ENCODE results near the gene NIPAL3.
"Not testable (repeated sequence)": the region's sequence is repeated elsewhere in the genome, so short reads cannot be mapped to it uniquely, and the experiment has no call there.

NIPAL3 gene

DNA sequence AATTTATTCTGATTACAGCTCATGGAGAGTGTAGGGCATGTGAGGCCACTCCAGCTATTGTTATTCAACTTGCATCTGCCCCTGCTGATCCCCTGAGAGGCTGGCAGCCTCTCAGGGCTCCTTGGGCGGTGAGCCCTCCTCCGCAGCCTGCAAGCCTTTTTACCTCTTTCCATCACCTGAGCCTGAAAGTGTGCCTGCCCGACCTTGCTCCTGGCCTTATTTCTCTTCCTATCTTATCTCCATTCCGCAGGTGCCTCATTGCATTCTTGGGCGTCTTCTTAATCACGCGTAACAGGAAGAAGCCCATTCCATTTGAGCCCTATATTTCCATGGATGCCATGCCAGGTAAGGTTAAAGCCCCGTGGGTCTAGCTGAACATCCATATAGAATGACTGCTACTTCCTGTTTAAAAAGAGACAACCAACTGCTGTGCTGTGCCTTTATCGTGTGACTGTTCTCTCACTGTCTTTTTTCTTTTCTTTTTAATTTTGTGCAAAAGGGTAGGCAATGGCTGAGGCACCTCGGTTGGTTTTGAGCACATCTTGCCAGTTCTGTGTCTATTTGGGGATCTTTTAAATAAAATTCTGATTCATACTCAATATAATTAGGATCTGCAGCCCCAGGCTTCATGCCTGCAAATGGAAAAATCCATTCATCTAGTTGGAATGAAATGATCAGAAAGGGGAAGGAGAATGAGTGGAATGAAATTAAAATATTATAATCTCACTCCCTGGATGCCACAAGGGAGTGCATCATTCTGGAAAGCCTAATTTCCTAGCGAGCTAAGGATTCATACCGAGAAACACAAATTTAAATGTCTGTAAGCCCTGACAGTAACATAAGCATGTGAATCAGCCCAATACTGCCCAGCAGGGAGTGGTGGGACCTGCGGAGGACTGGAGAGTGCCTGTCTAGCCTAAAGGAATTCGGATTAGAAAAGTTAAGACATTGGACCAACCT lies 48.5 kb downstream of the NIPAL3 start:
- DNase-seq = no peak

DNA sequence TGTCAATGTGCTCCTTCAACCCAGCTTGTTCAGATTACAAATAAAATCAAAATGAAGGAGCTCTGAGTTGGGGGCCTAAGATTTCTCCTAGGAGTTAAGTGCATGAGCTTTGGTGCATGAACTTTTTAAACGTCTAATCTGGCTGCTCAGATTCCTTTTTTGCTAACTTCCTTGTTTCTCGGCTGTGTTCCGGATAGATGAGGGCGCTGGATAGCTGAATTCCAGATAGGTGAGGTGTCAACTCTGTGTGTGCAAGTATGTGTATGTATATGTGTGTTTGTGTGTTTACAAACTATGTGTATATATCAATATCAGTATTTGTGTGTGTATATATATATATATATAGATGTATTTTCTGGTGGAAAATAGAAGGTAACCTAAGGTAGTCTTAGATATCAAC lies 49.5 kb downstream of the NIPAL3 start:
- no peak for DNase-seq

DNA sequence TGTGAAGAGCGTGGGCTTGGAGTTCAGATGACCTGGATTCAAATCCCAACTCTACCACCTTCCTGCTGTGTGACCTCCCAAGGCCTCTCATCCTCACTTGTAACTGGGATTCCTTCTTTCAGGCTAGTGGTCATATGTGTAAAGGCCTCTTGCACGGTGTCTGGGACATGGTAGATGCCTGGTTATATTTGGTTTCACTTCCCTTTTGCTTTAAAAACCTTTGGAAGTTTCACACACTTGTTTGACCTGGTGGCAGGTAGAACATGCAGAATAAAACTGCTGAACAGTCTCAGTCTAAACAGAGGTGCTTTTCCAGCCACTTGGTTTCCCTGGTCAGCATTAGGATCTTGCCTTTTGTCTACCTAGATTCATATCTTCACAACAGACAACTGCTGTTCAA lies 50.0 kb downstream of the NIPAL3 start:
- DNase-seq = no peak

DNA sequence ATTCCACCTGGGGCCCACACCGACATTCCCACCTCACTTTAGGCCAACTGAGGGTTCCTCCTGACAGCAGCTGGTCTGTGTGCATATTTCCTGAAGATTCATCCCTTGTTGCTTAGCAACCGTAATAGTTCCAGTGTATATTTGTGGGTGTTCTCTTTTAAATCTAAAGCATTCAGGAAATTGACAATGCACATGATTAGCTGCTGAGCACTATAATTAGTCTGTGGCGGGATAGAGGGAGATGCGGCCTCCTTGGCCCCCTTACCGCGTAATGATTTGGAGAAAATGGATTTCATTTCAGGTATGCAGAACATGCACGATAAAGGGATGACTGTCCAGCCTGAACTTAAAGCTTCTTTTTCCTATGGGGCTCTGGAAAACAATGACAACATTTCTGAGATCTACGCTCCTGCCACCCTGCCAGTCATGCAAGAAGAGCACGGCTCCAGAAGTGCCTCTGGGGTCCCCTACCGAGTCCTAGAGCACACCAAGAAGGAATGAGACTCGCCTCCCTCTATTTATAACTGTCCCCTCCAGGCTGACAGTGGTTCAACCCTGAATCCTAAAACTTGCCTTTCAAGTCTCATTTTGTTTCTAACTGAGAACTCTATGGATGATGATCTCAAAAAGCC lies 53.2 kb downstream of the NIPAL3 start:
- DNase-seq = no peak

DNA sequence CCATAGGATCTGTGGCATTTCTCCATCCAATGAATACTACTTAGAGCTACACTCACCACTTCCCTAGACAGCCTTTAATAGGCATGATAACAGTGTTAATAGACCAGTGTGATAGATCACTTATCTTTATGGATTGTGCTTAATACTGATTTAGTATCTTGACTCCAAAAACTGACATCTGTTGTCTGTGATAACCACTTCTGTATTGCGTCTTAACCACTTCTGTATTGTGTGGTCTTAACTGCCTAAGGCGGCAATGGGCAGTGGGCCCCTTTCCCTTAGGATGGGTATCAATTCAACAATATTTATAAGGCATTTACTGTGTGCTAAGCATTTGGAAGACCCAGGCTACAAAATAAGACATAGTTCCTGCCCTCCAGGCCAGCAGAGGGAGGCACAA lies 55.0 kb downstream of the NIPAL3 start:
- no peak for DNase-seq

DNA sequence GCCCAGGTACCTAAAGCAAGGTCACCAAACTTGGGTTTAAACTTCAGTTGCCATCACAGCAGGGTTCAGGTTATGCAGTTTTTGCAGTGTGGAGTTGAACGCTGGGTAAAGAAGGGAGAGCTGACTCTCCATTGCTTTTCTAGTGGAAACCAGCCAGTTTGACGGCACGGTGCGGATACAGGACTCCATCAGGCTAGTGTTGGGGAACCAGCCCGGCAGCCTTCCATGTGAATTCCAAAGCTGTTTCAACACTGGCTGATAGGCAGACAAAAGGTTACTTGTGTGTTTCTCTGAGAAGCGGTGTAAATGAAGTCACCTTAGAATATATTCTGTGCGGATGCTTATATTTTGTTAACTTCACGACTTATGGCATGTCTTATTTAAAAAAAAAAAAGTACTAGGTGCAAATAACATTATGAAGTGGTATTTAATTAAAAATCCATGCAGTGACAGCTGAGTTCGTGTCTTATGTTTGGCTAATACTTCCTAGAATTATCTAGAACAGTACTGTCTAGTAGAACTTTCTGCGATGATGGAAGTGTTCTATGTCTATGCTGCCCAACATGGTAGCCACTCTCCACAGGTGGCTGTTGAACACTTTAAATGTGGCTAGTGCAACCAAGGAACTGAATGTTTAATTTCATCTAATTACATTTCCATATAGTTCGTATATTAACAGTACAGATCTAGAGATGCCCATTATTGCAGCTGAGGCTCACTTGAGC lies 57.1 kb downstream of the NIPAL3 start:
- no peak for DNase-seq

DNA sequence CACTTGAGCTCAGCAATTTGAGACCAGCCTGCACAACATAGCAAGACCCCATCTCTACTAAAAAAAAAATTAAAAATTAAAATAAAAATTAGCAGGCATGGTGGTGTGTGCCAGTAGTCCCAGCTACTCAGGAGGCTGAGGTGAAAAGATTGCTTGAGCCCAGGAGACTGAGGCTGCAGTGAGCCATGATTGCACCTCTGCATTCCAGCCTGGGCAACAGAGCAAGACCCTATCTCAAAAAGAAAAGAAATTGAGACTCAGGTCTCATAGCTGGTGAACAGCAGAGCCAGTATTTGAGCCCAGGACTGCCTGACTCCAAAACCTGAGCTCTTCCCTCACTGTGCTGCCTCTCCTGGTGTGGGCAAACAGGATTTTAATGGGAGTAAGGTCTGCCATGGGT lies 58.6 kb downstream of the NIPAL3 start:
- no peak for DNase-seq

DNA sequence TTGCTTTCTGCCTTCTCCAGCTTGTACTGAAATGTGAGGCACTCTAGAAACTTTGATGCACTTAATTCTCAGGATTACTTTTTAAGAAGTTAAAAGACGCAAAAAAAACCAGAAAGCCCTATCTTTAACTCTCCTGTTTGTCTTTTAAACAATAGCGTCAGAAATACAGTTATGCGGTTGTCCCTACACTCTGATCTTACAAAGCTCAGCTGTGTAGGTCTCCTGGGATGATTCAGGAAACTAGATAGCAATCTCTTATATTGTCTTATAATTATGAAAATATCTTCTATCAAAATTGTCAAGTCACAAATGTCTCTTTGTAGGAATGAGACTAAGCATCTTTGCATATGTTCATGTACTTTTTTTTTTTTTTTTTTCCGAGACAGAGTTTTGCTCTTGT lies 60.1 kb downstream of the NIPAL3 start:
- no peak for DNase-seq

DNA sequence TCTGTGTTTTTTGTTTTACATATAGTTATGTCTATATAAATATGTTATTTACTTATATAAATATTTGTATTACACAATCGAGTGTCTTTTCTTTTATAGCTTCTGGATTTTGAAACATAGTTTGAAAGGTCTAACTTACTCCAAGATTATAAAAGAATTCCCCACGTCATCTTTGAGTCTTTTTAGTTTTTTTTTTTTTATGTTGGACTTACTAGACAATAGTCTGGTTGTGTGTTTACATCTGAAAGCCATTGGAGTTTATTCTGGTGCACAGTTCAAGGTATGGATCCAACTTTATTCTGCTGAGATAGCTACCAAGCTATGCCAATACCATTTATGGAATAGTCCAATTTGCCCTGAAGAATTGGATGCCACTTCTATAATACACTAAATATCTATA lies 61.0 kb downstream of the NIPAL3 start:
- no peak for DNase-seq

DNA sequence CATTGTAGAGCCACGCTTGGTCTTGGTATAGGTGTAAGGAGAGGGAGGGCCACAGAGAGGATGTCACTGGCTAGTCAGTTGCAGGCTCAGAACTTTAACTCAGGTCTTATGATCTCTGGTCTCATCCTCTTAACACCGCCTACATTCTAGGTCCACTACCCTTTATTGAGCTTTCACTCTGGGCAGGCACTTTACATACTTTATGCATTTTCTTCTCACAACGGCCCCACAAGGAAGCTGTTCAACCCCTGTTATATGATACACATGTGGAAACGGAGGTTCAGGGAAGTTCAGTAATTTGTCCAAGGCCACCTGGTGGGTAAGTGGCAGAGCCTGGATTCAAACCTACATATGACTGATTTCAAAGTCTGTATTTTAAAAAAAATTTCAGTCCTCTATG lies 61.7 kb downstream of the NIPAL3 start:
- DNase-seq = no peak

DNA sequence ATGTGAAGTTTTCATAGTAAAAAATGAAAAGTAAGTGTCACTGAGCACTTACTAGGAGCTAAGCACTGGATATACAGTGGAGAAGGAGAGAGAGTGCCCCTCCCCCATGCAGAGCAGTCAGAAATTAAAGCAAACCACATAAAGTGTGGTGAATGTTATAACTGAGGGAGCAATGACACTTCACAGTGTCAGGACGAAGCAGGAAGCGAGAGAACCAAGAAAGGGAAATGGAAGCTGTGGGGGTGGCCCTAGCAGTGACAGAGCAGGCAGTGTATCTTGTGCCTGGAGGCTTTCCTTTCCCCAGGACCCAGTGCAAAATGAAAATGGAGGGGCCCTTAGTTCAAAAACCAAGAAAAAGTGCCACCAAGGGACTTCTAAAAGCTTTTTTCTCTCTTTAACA lies 65.5 kb downstream of the NIPAL3 start:
- DNase-seq = peak; percentile 71

DNA sequence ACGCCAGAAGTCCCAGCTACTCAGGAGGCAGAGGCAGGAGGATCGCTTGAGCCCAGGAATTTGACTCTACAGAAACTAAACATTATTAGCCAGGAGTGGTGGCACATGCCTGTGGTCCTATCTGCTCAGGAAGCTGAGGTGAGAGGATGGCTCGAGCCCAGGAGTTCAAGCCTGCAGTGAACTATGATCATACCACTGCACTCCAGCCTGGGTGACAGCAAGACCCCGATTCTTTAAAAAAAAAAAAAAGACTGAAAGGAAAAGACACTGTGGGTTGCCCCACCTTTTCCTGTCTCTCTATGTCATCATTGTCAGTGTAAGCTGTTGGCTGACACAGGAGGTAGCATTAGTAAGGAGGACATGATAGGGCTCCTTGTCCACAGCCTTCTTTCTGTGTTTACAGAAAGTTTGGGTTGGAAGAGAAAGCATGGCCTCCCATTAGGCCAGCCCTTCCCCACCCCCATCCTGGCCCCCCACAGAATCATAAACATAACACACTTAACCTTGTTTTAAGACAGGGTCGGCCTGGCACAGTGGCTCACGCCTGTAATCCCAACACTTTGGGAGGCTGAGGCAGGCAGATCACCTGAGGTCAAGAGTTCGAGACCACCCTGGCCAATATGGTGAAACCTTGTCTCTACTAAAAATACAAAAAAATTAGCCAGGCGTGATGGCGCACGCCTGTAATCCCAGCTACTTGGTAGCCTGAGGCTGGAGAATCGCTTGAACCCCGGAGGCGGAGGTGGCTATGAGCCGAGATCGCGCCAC lies 66.4 kb downstream of the NIPAL3 start:
- no peak for DNase-seq

DNA sequence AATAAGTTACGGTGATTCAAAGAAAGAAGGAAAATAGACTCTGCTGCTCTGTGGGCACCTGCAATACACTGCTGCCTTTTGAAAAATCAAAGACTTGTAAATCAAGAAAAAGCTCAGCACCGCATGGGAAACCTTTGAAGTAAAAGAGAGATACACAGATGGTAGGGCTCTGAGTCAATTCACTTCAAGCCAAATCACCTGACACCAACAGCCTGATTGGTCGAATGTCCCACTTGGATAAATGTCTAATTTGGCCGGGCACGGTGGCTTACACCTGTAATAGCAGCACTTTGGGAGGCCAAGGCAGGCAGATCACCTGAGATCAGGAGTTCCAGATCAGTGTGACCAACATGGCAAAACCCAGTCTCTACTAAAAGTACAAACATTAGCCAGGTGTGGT lies 67.8 kb downstream of the NIPAL3 start:
- DNase-seq = peak; percentile 33

DNA sequence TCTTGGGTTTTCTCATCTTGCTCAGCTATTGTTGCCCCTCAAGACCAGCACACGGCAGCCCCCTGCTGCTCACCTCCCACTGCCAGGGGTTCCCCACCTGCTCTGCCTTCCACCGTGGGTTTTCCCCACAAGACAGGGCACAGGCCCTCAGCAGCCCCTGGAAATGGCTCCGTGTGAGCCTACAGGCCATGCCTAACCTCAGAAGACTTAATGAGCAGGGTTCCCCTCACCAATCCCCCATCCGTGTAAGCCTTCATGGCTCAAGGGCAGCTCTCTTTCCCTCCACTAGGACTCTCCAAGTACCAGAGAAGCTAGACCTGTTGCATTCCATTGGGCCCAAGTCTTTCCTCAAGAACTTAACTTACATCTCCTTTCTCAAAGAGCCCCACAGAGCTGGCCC lies 68.6 kb downstream of the NIPAL3 start:
- no peak for DNase-seq

DNA sequence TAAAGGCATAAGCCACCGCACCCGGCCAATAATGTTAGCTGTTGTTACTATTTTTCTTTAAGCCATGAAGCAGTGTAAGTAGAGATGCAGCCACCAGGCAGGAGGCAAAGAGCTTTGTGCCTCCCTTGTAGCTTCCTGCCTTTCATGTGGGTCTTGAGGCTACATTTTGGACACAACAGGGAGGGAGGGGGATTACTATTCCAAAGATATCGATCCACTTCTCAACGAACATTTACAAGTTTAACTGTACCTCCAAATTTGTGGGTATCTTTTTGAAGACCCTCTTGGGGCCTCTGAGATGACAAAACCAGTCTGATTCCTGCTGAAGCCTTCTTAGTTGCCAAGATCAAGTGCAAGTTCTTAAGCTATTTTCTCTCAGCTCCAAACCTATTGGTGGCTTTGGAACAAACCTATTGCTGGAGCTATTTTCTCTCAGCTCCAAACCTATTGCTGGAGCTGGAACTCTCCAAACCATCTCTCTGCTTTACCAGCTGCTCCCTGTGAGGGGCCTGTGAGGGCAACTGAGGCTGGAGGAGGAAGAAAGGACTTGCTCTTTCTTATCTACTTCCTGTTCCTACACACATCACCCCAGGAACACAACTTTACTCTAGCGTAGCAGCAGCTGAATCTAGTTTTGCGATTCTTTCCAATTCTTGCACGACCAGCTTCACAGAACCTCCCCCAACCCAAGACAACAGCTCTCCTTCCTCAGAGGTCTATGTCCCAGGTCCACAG lies 70.9 kb downstream of the NIPAL3 start:
- DNase-seq = no peak

DNA sequence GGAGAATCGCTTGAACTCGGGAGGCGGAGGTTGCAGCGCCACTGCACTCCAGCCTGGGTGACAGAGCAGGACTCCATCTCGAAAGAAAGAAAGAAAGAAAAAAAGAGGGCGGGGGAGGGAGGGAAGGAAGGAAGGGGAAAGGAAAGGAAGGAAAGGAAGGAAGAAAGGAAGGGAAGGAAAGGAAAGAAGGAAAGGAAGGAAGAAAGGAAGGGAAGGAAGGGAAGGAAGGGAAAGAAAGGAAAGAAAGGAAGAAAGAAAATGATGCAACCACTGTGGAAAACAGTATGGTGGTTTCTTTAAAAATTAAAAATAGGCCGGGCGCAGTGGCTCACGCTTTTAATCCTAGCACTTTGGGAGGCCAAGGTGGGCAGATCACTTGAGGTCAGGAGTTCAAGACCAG lies 71.9 kb downstream of the NIPAL3 start:
- DNase-seq = no peak

DNA sequence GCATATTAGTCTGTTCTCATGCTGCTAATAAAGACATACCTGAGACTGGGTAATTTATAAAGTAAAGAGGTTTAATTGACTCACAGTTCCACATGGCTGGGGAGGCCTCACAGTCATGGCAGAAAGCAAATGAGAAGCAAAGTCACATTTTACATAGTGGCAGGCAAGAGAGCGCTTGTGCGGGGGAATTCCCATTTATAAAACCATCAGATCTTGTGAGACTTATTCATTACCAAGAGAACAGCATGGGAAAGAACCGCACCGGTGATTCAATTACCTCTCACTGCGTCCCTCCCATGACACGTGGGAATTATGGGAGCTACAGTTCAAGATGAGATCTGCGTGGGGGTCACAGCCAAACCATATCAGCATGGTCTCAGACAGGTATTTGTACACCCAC lies 72.6 kb downstream of the NIPAL3 start:
- peak; percentile 84 for DNase-seq

DNA sequence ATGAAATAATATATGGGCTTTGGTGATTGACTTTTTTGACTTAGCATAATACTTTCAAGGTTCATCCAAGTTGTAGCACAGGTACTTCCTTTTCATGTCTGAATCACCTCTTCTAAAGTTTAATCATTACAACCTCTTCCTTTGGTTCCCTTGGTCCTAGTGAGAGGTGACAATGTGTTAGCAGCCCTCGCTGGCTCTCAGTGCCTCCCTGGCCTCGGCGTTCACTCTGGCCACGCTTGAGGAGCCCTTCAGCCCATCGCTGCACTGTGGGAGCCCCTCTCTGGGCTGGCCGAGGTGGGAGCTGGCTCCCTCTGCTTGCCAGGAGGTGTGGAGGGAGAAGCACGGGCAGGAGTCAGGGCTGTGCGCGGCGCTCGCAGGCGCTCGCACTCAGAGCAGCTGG lies 74.1 kb downstream of the NIPAL3 start:
- DNase-seq = no peak

DNA sequence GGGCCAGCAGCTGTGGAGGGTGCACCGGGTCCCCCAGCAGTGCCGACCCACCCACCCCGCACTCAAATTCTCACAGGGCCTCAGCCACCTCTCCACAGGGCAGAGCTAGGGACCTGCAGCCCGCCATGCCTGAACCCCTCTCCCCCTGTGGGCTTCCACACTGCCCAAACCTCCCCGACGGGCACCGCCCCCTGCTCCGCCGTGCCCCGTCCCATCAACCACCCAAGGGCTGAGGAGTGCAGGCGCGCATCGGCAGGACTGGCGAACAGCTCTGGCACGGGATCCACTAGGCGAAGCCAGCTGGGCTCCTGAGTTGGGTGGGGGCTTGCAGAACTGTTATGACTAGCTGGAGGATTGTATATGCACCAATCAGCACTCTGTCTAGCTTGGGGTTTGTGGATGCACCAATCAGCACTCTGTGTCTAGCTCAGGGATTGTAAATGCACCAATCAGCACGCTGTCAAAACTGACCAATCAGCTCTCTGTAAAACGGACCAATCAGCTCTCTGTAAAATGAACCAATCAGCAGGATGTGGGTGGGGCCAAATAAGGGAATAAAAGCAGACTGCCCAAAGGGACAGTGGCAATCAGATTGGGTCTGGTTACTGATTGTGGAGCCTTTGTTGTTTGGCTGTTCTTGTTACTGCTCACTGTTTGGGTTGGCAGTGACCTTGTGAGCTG lies 74.6 kb downstream of the NIPAL3 start:
- DNase-seq = no peak

DNA sequence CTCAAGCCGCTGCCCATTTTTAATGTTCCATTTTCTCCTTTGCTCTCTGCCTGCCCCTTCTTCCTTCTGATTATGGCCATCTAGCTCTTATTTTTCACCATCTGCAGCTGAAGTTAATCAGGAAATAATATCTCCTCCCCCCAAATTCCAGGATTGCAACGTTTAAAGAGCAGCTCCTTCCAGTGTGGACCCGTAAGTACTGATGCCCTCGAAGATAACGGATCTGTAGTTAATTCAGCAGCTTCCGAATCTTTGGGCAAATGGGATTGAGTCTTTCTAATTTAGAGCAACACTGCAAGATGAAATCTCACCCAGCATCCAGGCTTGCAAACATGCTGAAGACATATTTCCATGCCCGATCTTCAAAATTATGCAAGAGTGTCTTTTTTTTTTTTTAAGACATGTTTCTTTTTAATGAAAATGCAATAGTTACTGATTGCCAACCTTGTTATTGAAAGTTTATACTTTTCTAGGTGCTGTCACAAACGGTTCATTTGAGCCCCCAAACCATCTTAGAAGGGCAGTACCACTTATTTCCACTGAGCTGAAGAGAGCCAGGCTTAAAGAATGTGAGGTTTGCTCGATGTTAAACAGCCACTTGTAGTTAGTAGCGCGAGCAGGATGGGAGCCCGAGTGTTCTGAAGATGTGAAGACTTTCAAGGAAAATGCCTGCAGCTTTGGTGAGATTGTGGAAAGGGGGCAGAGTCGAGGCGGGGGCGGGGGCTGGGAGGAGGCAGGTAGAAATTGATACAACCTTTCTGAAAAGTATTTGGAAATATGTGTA lies 76.2 kb downstream of the NIPAL3 start:
- DNase-seq = no peak

DNA sequence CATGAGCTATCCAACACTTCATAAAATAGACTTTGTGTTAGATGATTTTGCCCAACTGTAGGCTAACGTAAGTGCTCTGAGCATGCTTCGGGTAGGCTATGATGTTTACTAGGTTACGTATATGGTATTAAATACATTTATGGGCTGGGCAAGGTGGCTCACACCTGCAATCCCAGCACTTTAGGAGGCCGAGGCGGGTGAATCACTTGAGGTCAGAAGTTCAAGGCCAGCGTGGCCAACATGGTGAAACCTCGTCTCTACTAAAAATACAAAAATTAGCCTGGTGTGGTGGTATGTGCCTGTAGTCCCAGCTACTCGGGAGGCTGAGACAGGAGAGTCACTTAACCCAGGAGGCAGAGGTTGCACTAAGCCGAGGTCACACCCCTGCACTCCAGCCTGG lies 77.3 kb downstream of the NIPAL3 start:
- not testable (repeated sequence) for DNase-seq

Measured in stimulated activated CD4-positive, alpha-beta T cell treated with anti-CD3 and anti-CD28 coated beads, Interleukin-4, amount 100 ng/mL, for 24 hours (primary cell).